SK-N-SH (cell line): Measurements from ENCODE around the gene PBX4. TPM values are rescaled to one million over a fixed set of nuclear protein-coding genes. Genes with fewer than 3 reads are reported as not detected.

Experiments
- CTCF ChIA-PET: fragments of 300-600, 350-600 bp; formaldehyde crosslinking; extraction: SDS; loops from one replicate; lab custom pipeline; 2021; lab: Yijun Ruan, JAX
- POLR2A ChIA-PET: fragments of 350-600 bp; sonication (Branson Sonifier 250); formaldehyde crosslinking; extraction: SDS; loops from one replicate; lab custom pipeline; 2020; ENCODE audit warnings: antibody characterized with exemption, inconsistent platforms; lab: Yijun Ruan, JAX
- DNase-seq: peaks from one replicate; pipeline ENCODE4 v3.0.0; 2012
- H2AFZ ChIP-seq: fragments of 200-600 bp; sonication (generic); 2 replicates; pipeline ENCODE4 v1.8.1; 2016; ENCODE audit warnings: antibody characterized with exemption, mild to moderate bottlenecking, low read depth
- H3F3A ChIP-seq: fragments of 200-600 bp; sonication (generic); replicated peaks from 2 replicates; pipeline ENCODE3; 2016; ENCODE audit warnings: antibody characterized with exemption, mild to moderate bottlenecking; ENCODE audit not compliant: insufficient read depth
- H3K27ac ChIP-seq, 2 experiments: fragments of 200-500 bp in 1 of 2; fragments of 200-600 bp in 1 of 2; sonication (Bioruptor generic) in 1 of 2; sonication (generic), shearing (Covaris generic) in 1 of 2; 2 replicates each; pipeline versions ENCODE4 v1.5.1 to v1.6.1; 2014 to 2016; ENCODE audit warnings: low read depth in 2 of 2, inconsistent platforms in 1 of 2, low read length in 1 of 2, mild to moderate bottlenecking in 1 of 2, mixed read lengths in 1 of 2
- H3K27me3 ChIP-seq: fragments of 200-600 bp; sonication (generic), shearing (Covaris generic); 2 replicates; pipeline ENCODE4 v1.6.1; 2016; ENCODE audit warnings: mixed run types; ENCODE audit not compliant: insufficient read depth
- H3K36me3 ChIP-seq, 2 experiments: fragments of 200-500 bp in 1 of 2; fragments of 200-600 bp in 1 of 2; sonication (Bioruptor generic) in 1 of 2; sonication (generic) in 1 of 2; replicated peaks in 1 of 2; 2 replicates each; pipeline versions ENCODE3 to v1.5.1; 2014 to 2016; ENCODE audit warnings: low read length in 1 of 2, mild to moderate bottlenecking in 1 of 2; ENCODE audit not compliant: insufficient read depth in 2 of 2, control insufficient read depth in 1 of 2
- H3K4me1 ChIP-seq, 2 experiments: fragments of 200-500 bp in 1 of 2; fragments of 200-600 bp in 1 of 2; sonication (Bioruptor generic) in 1 of 2; sonication (generic), shearing (Covaris generic) in 1 of 2; 2 replicates each; pipeline versions ENCODE4 v1.5.1 to v1.6.1; 2014 to 2016; ENCODE audit warnings: low read depth in 1 of 2, low read length in 1 of 2, mixed run types in 1 of 2; ENCODE audit not compliant: insufficient read depth in 2 of 2, control insufficient read depth in 1 of 2
- H3K4me2 ChIP-seq: fragments of 200-600 bp; sonication (generic), shearing (Covaris generic); 2 replicates; pipeline ENCODE4 v1.6.1; 2017; ENCODE audit warnings: mixed run types
- H3K4me3 ChIP-seq, 2 experiments: fragments of 200-500 bp in 1 of 2; fragments of 200-600 bp in 1 of 2; sonication (Bioruptor generic) in 1 of 2; sonication (generic), shearing (Covaris generic) in 1 of 2; 2 replicates each; pipeline versions ENCODE4 v1.5.1 to v1.8.1; 2014 to 2016; ENCODE audit warnings: low read depth in 2 of 2, inconsistent platforms in 1 of 2, low read length in 1 of 2, mild to moderate bottlenecking in 1 of 2, mixed read lengths in 1 of 2, moderate library complexity in 1 of 2
- H3K79me2 ChIP-seq: fragments of 200-600 bp; sonication (generic); 2 replicates; pipeline ENCODE4 v1.8.1; 2017; ENCODE audit warnings: mild to moderate bottlenecking; ENCODE audit not compliant: insufficient read depth
- H3K9ac ChIP-seq: fragments of 200-600 bp; sonication (generic); 2 replicates; pipeline ENCODE4 v1.6.1; 2017; ENCODE audit warnings: mixed run types
- H3K9me2 ChIP-seq: fragments of 200-600 bp; sonication (generic); 2 replicates; pipeline ENCODE4 v1.6.1; 2017; ENCODE audit warnings: mixed run types
- H3K9me3 ChIP-seq: fragments of 200-600 bp; sonication (generic); 2 replicates; pipeline ENCODE4 v1.6.1; 2017; ENCODE audit warnings: mixed run types, mild to moderate bottlenecking, moderate library complexity
- H4K20me1 ChIP-seq: fragments of 200-600 bp; sonication (generic); 2 replicates; pipeline ENCODE4 v1.6.1; 2017; ENCODE audit warnings: mild to moderate bottlenecking, mixed run types; ENCODE audit not compliant: insufficient read depth
- FOXM1 ChIP-seq: IDR thresholded peaks from 2 replicates; pipeline ENCODE4 v1.4.0; 2012; ENCODE audit warnings: low read depth, mild to moderate bottlenecking
- GATA2 ChIP-seq: sonication (generic); formaldehyde crosslinking; IDR thresholded peaks from 2 replicates; pipeline ENCODE4 v1.5.0; 2020; ENCODE audit warnings: mild to moderate bottlenecking, missing genetic modification reagents
- JUND ChIP-seq: IDR thresholded peaks from 2 replicates; pipeline ENCODE4 v1.4.0; 2012
- MEF2A ChIP-seq: IDR thresholded peaks from 2 replicates; pipeline ENCODE4 v1.4.0; 2012; ENCODE audit warnings: low read depth, borderline replicate concordance
- NFIC ChIP-seq: IDR thresholded peaks from 2 replicates; pipeline ENCODE4 v1.4.0; 2012; ENCODE audit warnings: borderline replicate concordance
- NRF1 ChIP-seq: IDR thresholded peaks from 2 replicates; pipeline ENCODE4 v1.6.1; 2012; ENCODE audit warnings: low read depth, mild to moderate bottlenecking, low read length
- RAD21 ChIP-seq: IDR thresholded peaks from 2 replicates; pipeline ENCODE4 v1.6.1; 2012; ENCODE audit warnings: mild to moderate bottlenecking, low read length
- REST ChIP-seq: IDR thresholded peaks from 2 replicates; pipeline ENCODE4 v1.6.1; 2012; ENCODE audit warnings: mild to moderate bottlenecking, low read depth, low read length, moderate library complexity
- SMC3 ChIP-seq: IDR thresholded peaks from 2 replicates; pipeline ENCODE4 v1.6.1; 2012; ENCODE audit warnings: low read depth, low read length, improper control_type of control experiment
- TCF12 ChIP-seq: IDR thresholded peaks from 2 replicates; pipeline ENCODE4 v1.4.0; 2012
- TEAD4 ChIP-seq: IDR thresholded peaks from 2 replicates; pipeline ENCODE4 v1.4.0; 2012; ENCODE audit warnings: mild to moderate bottlenecking, borderline replicate concordance; ENCODE audit not compliant: insufficient read depth
- WGBS: methylation state at CpG from one replicate; pipeline ENCODE4 v1.1.6; 2017; ENCODE audit warnings: low lambda C conversion rate; 5-methylcytosine and 5-hydroxymethylcytosine counted together
- polyA plus RNA-seq, 3 experiments: library from polyadenylated mRNA; depleted of rRNA; stranded (reverse); fragments of >200 nt; gene quantifications; 2 replicates each; pipeline ENCODE4 v1.2.3, GENCODE V29; 2012
- TF ChIP-seq, protein P1 (sequence below): fragments of 150-350 bp; IDR thresholded peaks from 2 replicates; pipeline ENCODE4 v1.6.1; 2017; ENCODE audit warnings: antibody characterized with exemption, low read length, low read depth, borderline replicate concordance
- TF ChIP-seq, protein P2 (sequence below): IDR thresholded peaks from 2 replicates; pipeline ENCODE4 v1.4.0; 2012; ENCODE audit warnings: low read depth, borderline replicate concordance
- TF ChIP-seq, protein P3 (sequence below): IDR thresholded peaks from 2 replicates; pipeline ENCODE4 v1.4.0; 2012; ENCODE audit warnings: low read depth
- TF ChIP-seq, protein P4 (sequence below): fragments of 200-600 bp; sonication (generic); IDR thresholded peaks from 2 replicates; pipeline ENCODE4 v1.6.1; 2017; ENCODE audit warnings: antibody characterized with exemption, mild to moderate bottlenecking, moderate library complexity

The PBX4 gene
- polyA plus RNA-seq, 1 of the 3 experiments (the other 2 are of a cell fraction) = 6.4 TPM

- H3K9me2 ChIP-seq = no peaks in the 10 kb centered on the region
- H2AFZ ChIP-seq = no peak overlapping the region
- H3K9me3 ChIP-seq = no peaks in the 10 kb centered on the region
- TF ChIP-seq, protein P1, sequence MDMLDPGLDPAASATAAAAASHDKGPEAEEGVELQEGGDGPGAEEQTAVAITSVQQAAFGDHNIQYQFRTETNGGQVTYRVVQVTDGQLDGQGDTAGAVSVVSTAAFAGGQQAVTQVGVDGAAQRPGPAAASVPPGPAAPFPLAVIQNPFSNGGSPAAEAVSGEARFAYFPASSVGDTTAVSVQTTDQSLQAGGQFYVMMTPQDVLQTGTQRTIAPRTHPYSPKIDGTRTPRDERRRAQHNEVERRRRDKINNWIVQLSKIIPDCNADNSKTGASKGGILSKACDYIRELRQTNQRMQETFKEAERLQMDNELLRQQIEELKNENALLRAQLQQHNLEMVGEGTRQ = no peak
- TF ChIP-seq, protein P2, sequence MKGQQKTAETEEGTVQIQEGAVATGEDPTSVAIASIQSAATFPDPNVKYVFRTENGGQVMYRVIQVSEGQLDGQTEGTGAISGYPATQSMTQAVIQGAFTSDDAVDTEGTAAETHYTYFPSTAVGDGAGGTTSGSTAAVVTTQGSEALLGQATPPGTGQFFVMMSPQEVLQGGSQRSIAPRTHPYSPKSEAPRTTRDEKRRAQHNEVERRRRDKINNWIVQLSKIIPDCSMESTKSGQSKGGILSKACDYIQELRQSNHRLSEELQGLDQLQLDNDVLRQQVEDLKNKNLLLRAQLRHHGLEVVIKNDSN = no peak
- no peak for TF ChIP-seq TEAD4
- TF ChIP-seq, protein P3, sequence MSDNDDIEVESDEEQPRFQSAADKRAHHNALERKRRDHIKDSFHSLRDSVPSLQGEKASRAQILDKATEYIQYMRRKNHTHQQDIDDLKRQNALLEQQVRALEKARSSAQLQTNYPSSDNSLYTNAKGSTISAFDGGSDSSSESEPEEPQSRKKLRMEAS = no peak
- no peak for TF ChIP-seq RAD21
- no peak for TF ChIP-seq FOXM1
- no peak for TF ChIP-seq JUND
- TF ChIP-seq, protein P4, sequence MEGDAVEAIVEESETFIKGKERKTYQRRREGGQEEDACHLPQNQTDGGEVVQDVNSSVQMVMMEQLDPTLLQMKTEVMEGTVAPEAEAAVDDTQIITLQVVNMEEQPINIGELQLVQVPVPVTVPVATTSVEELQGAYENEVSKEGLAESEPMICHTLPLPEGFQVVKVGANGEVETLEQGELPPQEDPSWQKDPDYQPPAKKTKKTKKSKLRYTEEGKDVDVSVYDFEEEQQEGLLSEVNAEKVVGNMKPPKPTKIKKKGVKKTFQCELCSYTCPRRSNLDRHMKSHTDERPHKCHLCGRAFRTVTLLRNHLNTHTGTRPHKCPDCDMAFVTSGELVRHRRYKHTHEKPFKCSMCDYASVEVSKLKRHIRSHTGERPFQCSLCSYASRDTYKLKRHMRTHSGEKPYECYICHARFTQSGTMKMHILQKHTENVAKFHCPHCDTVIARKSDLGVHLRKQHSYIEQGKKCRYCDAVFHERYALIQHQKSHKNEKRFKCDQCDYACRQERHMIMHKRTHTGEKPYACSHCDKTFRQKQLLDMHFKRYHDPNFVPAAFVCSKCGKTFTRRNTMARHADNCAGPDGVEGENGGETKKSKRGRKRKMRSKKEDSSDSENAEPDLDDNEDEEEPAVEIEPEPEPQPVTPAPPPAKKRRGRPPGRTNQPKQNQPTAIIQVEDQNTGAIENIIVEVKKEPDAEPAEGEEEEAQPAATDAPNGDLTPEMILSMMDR = no peak
- TF ChIP-seq REST = no peak
- no peak for TF ChIP-seq TCF12
- TF ChIP-seq SMC3 = no peak
- no peak for TF ChIP-seq NFIC
- TF ChIP-seq NRF1 = no peak
- no peak for TF ChIP-seq GATA2 (CRISPR knock-in tag)
- no peak for TF ChIP-seq MEF2A
- H3K4me2 ChIP-seq = no peak overlapping the region
- H3K36me3 ChIP-seq = no peaks in the 10 kb centered on the region
- H3K27me3 ChIP-seq = no peaks in the 10 kb centered on the region
- H3K4me1 ChIP-seq = peaks cover 0 to 26% of the 10 kb centered on the region in 2 experiments; a peak in 1 of 4 replicates
- CTCF ChIA-PET = interaction anchor here (0.8 to 2.0 kb wide), 2 partner anchors 9 to 13 kb away, joined by 4 to 8 read pairs; no protein-coding TSS in a partner anchor
- no peaks in the 10 kb centered on the region for H3K79me2 ChIP-seq
- H4K20me1 ChIP-seq = no peaks in the 10 kb centered on the region
- no peak overlapping the region for H3K27ac ChIP-seq
- POLR2A ChIA-PET = no interaction called here
- no peak overlapping the region for H3K9ac ChIP-seq
- H3F3A ChIP-seq = no peaks in the 10 kb centered on the region
- WGBS = 91% methylated on average over 36 of the region's 53 CpGs
- no peak for DNase-seq
- H3K4me3 ChIP-seq = no peak overlapping the region
Measured at GRCh38 chr19:19544954-19545591, 73.4 kb downstream of the PBX4 start.
